Stomach (tissue), 9 donors: ENCODE measurements around the gene WNK1. TPM values are rescaled to one million over a fixed set of nuclear protein-coding genes. Genes with fewer than 3 reads are reported as not detected.
A peak's percentile ranks its signal among the peaks of the same experiment; 100 is the strongest.

Experiments used
- DNase-seq, 2 donors: peaks; one replicate each; pipeline versions ENCODE4 v3.0.0 to v3.0.0-alpha.2; 2013 to 2019
- H3K27ac ChIP-seq, 5 donors: fragments of 200-600 bp in 4 of 5; sonication (generic) in 4 of 5; one replicate each; pipeline ENCODE4 v1.5.1; 2013 to 2019; ENCODE audit warnings: mild to moderate bottlenecking in 1 of 5, moderate library complexity in 1 of 5
- H3K27me3 ChIP-seq, 3 donors: fragments of 200-600 bp; sonication (generic); one replicate each; pipeline ENCODE4 v1.5.1; 2017 to 2019; ENCODE audit warnings: mixed run types in 1 of 3
- H3K36me3 ChIP-seq, 4 donors: fragments of 200-600 bp; sonication (generic); 1 replicate in 3 of 4; 2 replicates in 1 of 4; pipeline ENCODE4 v1.5.1; 2016 to 2019
- H3K4me1 ChIP-seq, 4 donors: fragments of 200-600 bp; sonication (generic); one replicate each; pipeline ENCODE4 v1.5.1; 2016 to 2019
- H3K4me3 ChIP-seq, 4 donors: fragments of 200-600 bp; sonication (generic) in 3 of 4; one replicate each; pipeline ENCODE4 v1.5.1; 2016 to 2019; ENCODE audit warnings: mild to moderate bottlenecking in 1 of 4
- H3K9me3 ChIP-seq, 4 donors: fragments of 200-600 bp; sonication (generic); one replicate each; pipeline ENCODE4 v1.5.1; 2016 to 2019
- EP300 ChIP-seq: sonication (generic); formaldehyde crosslinking; IDR thresholded peaks from one replicate; pipeline ENCODE4 v1.6.1; 2017; ENCODE audit warnings: antibody characterized with exemption
- POLR2A ChIP-seq, 4 donors: fragments of 450-650 bp; IDR thresholded peaks; one replicate each; pipeline ENCODE4 v1.6.1; 2016; ENCODE audit warnings: antibody characterized with exemption in 4 of 4, control low read depth in 2 of 4, mild to moderate bottlenecking in 1 of 4, moderate library complexity in 1 of 4
- POLR2AphosphoS5 ChIP-seq, 3 donors: sonication (generic); formaldehyde crosslinking; IDR thresholded peaks; one replicate each; pipeline ENCODE4 v1.6.1; 2016; ENCODE audit warnings: antibody characterized with exemption in 3 of 3
- WGBS, 5 donors: extraction: QIAGEN DNeasy Blood & Tissue Kit in 3 of 5; methylation state at CpG; one replicate each; pipeline versions ENCODE4 v1.1.5 to v1.1.7; 2013 to 2018; 5-methylcytosine and 5-hydroxymethylcytosine counted together
- intact Hi-C: fragments of 100-400 bp; cut with DNase I; formaldehyde crosslinking; loops from one replicate; pipeline ENCODE4 v1.15.1; 2023; ENCODE audit warnings: low total_unique reads
- polyA plus RNA-seq, 3 donors: library from polyadenylated mRNA; stranded (reverse); fragments of 200-250 nt; gene quantifications; one replicate each; pipeline ENCODE4 v1.2.3, GENCODE V29; 2013
- total RNA-seq, 5 donors: library from RNA; depleted of rRNA; stranded (reverse); fragments of >200 nt; gene quantifications; one replicate each; pipeline versions ENCODE4 v1.1.0 to v1.2.3, GENCODE V29; 2014 to 2016
- TF ChIP-seq, protein P1 (sequence below), 7 experiments: fragments of 450-650 bp in 4 of 7; fragments of 200-600 bp in 3 of 7; sonication (generic) in 3 of 7; IDR thresholded peaks; one replicate each; pipeline ENCODE4 v1.5.1; 2016 to 2019; ENCODE audit warnings: antibody characterized with exemption in 7 of 7, control low read depth in 2 of 7, mild to moderate bottlenecking in 1 of 7
- donor health status: healthy with polysubstance abuse.
- donor health status: Bipolar disorder and iron deficiency.
- donor health status: healthy.

Gene WNK1
- total and polyA plus RNA-seq, 8 donors, result 13.2 to 192 (median 84.5) TPM

DNA sequence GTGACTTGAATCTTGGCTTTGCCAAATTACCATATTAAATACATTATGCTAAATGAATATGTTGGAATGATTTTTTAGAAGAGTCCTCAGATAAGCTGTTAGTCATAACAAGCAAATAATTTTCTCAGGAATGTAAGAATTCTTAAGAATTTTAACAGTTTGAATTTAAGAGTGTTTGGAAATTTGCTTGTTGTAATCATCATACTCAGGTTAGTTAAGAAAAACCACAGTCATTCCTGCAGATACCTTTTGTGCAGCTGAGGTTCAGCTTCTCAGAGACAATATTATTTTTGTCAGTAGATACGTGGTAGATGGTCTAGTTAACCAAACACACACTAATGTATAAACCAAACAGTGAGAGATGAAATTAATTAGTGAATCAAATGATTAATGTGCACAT is 8.9 kb downstream of the WNK1 start:
- WGBS, 5 donors, result 38 to 60% (median 50%) methylated on average over 1 of the region's 1 CpG
- no peaks in the 10 kb centered on the region for H3K27me3 ChIP-seq
- H3K36me3 ChIP-seq, result peaks cover 0 to 9% (median 0%) of the 10 kb centered on the region in 4 donors
- no peak overlapping the region for H3K27ac ChIP-seq
- H3K4me1 ChIP-seq, result peaks cover 4 to 79% (median 12%) of the 10 kb centered on the region in 4 donors
- no peaks in the 10 kb centered on the region for H3K9me3 ChIP-seq
- intact Hi-C loops, result no loop called here
- DNase-seq, result no peak
- no peak overlapping the region for H3K4me3 ChIP-seq
- TF ChIP-seq POLR2A (IDR thresholded peaks at IDR 0.05) (no peak), POLR2AphosphoS5 (IDR thresholded peaks at IDR 0.05) (no peak)
- TF ChIP-seq, protein P1, sequence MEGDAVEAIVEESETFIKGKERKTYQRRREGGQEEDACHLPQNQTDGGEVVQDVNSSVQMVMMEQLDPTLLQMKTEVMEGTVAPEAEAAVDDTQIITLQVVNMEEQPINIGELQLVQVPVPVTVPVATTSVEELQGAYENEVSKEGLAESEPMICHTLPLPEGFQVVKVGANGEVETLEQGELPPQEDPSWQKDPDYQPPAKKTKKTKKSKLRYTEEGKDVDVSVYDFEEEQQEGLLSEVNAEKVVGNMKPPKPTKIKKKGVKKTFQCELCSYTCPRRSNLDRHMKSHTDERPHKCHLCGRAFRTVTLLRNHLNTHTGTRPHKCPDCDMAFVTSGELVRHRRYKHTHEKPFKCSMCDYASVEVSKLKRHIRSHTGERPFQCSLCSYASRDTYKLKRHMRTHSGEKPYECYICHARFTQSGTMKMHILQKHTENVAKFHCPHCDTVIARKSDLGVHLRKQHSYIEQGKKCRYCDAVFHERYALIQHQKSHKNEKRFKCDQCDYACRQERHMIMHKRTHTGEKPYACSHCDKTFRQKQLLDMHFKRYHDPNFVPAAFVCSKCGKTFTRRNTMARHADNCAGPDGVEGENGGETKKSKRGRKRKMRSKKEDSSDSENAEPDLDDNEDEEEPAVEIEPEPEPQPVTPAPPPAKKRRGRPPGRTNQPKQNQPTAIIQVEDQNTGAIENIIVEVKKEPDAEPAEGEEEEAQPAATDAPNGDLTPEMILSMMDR (IDR thresholded peaks at IDR 0.05), result no peak

DNA sequence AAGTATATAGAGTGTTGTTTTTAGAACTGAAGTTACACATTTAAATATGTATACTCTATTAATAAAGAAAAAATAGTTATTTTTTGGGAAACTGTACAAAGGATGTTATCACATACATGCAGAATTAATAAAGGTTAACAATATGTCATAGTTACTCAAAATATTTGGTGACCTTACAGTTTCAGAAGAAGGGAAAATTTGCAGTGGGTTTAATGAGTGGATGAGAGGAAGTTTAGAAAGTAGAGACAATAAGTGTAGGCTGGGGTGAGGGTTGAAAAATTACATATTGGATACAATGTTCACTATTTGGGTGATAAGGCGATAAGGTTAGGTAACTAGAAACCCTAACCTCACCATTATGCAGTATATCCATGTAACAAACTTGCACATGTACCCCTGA is 13.5 kb downstream of the WNK1 start:
- 91 to 100% (median 96%) methylated on average over 1 of the region's 1 CpG for WGBS, 5 donors
- peaks cover 0 to 9% (median 0%) of the 10 kb centered on the region in 4 donors for H3K36me3 ChIP-seq
- no peak for TF ChIP-seq POLR2A (IDR thresholded peaks at IDR 0.05)
- TF ChIP-seq EP300, result no peak
- TF ChIP-seq, protein P1 (IDR thresholded peaks at IDR 0.05), result no peak
- no peak overlapping the region for H3K4me3 ChIP-seq
- intact Hi-C loops, result no loop called here
- no peaks in the 10 kb centered on the region for H3K9me3 ChIP-seq
- no peaks in the 10 kb centered on the region for H3K27me3 ChIP-seq
- DNase-seq, result no peak
- peaks cover 5 to 69% (median 28%) of the 10 kb centered on the region in 4 donors for H3K4me1 ChIP-seq
- no peak overlapping the region for H3K27ac ChIP-seq

GRCh38 chr12:768434-768833 is 16.1 kb downstream of the WNK1 start:
- peaks cover 11 to 77% (median 47%) of the 10 kb centered on the region in 4 donors for H3K4me1 ChIP-seq
- H3K4me3 ChIP-seq, result no peak overlapping the region
- no peaks in the 10 kb centered on the region for H3K27me3 ChIP-seq
- no peak overlapping the region for H3K27ac ChIP-seq
- TF ChIP-seq EP300 (no peak), POLR2A (IDR thresholded peaks at IDR 0.05) (no peak), POLR2AphosphoS5 (IDR thresholded peaks at IDR 0.05) (no peak)
- TF ChIP-seq, protein P1 (IDR thresholded peaks at IDR 0.05), result no peak
- no peaks in the 10 kb centered on the region for H3K9me3 ChIP-seq
- WGBS, 5 donors, result 89 to 100% (median 96%) methylated on average over 1 of the region's 1 CpG
- no peaks in the 10 kb centered on the region for H3K36me3 ChIP-seq
- DNase-seq, result no peak
- intact Hi-C loops, result no loop called here

GRCh38 chr12:770479-770878 is 18.1 kb downstream of the WNK1 start:
- Histone ChIP-seq H3K4me1 (peaks cover 23 to 95% (median 58%) of the 10 kb centered on the region in 4 donors), H3K4me3 (no peak overlapping the region), H3K36me3 (no peaks in the 10 kb centered on the region), H3K9me3 (no peaks in the 10 kb centered on the region), H3K27ac (peak overlapping the region in 1 of 5 donors; percentile 14), H3K27me3 (no peaks in the 10 kb centered on the region)
- TF ChIP-seq, protein P1 (IDR thresholded peaks at IDR 0.05), result no peak
- TF ChIP-seq EP300 (no peak), POLR2AphosphoS5 (IDR thresholded peaks at IDR 0.05) (no peak), POLR2A (IDR thresholded peaks at IDR 0.05) (no peak)
- 69 to 81% (median 75%) methylated on average over 2 of the region's 2 CpGs for WGBS, 5 donors
- DNase-seq, result no peak
- intact Hi-C loops, result no loop called here
